ENCODE measurements around the gene QTRT2.

QTRT2 gene

GRCh38 chr3:114056130-114057010, at the start of gene QTRT2, which contains the start of gene CCDC191:
Gene QTRT2, plus strand, starts transcription at chr3:114056737. Its CDS starts 8,521 bp downstream, at chr3:114065258.
Gene CCDC191, minus strand, starts transcription at chr3:114056526. Its CDS starts 60 bp downstream, at chr3:114056466.
- peak; percentile 97 for DNase-seq (ENCODE audit: low read depth)

DNA sequence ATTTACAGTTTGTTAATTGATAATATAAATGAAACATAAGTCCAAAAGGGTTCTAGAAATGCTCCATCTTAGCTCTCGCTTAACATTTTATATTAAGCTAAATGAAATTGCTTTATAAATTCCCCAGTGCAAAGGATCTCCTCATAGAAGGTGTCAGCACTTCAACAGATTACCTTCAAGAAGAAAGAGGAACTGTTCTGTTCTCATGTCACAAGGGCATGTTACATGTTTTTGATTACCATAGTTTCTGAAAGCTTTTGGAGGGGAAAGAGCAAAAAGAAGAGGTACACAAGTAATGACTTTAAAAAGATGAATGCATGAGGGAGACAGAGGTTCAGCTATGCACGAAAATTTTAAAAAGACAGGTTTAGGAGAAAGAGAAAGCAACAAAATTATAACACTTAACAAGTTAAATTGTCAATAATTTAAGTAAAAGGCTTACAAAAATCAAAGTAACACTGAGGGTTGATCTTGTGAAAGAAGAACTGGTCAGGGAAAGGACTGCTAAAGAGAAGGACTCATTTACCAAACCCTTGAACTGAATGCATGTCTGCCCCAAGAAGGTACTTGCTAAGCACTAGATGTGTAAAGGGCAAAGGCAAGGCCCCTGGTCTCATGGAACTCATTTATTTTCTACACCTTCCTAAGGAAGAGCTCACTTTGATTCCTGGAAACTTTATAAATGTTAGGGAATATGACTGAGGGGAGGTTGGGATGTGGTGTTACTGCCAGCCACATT, 45.3 kb upstream of the QTRT2 start:
- DNase-seq (ENCODE audit: low read depth), result no peak

GRCh38 chr3:114014211-114014610, 42.3 kb upstream of the QTRT2 start:
- no peak for DNase-seq (ENCODE audit: low read depth)

- DNase-seq (ENCODE audit: low read depth), result no peak
These were observed 37.1 kb upstream of the QTRT2 start for GRCh38 chr3:114019486-114019885.

- DNase-seq (ENCODE audit: low read depth), result no peak
These were observed 35.6 kb upstream of the QTRT2 start for GRCh38 chr3:114020907-114021306.

DNA sequence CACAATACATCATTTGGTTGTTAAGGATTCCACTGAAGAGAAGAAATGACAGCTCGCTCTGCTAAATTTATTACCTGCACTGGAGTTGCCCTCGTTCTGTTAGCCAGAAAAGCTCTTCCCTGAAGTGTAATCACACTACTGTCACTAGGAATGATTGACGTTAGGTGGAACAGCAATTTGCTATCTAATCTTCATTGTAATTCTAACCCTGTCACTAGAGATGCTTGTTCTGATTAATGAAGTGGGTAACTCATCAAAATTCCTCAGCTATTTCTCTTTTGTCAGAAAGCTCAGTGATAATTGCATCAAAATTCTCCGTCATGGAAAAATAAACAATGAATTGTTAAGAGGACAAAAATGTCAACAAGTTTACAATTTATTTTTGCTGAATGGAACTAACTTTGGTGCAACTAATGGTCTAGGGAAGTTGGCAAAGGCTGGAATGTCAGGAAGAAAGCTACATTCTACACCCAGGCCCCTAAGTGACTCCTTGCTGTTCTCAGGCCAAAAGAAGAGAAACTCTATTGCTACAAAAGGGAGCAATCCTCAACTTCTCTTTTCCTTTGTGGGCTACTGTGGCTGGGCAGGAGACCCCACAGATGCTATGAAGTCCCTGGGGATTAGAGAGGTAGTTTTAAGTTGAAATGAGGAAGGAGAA, 34.3 kb upstream of the QTRT2 start:
- DNase-seq (ENCODE audit: low read depth), result no peak

GRCh38 chr3:114025451-114025850, 31.1 kb upstream of the QTRT2 start:
- no peak for DNase-seq (ENCODE audit: low read depth)

- DNase-seq (ENCODE audit: low read depth), result no peak
These were observed 30.2 kb upstream of the QTRT2 start for GRCh38 chr3:114026331-114026730.

DNA sequence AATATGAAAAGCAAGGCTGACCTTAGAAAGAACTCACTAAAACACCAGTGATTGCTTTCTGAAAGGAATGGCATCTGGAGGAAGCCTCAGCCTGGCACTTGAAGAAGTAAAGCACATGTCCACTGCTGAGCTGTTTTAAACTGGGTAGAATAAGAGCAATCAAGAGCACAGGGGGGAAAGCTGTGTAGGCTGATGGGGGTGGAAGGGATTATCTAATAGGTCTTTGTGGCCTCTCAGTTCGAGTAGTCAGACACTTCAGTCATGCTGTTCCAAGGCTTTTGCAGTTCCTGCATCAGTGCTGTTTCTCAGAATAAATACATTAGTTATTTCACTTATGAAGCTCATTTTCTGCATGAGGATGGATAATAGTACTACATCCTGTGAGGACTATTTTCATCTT, 22.8 kb upstream of the QTRT2 start:
- no peak for DNase-seq (ENCODE audit: low read depth)

DNA sequence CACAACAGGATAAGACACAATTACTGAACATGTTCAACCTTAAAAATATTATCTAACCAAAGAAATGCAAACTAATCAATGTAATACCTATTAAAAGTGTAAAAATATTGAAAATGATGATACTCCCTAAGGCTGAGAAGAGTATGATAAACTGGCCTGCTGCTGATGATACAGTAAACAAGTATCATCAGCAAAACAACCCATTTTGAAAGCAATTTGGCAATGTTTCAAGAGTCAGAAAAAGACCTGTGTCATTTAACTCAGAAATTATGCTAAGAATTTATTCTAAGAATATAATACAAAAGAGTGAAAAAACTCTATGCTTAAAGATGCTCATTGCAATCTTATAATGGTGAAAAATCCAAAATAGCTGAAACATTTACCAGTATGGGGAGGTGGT, 22.3 kb upstream of the QTRT2 start:
- DNase-seq (ENCODE audit: low read depth), result no peak

- DNase-seq (ENCODE audit: low read depth), result no peak
These were observed 21.6 kb upstream of the QTRT2 start for GRCh38 chr3:114034787-114035545.

DNA sequence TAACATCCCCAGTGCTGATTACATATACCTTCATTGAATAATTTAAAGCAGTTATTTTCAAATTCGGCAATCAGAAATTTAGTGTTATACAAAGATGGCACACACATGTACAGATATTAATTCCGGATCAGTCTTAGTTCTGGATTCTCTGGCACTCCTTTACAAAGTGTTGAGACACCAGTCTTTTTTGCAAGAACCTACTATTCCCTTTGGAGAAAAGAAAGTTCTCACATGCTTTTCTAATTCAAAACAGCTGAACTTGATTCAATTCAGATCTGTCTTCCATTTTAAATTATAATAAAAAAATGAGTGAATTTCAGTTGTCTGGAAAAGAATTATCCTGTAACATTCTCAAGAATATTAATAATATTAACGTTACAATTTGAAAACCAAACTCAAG, 20.6 kb upstream of the QTRT2 start:
- no peak for DNase-seq (ENCODE audit: low read depth)

GRCh38 chr3:114043205-114043604, 13.3 kb upstream of the QTRT2 start:
- no peak for DNase-seq (ENCODE audit: low read depth)

DNA sequence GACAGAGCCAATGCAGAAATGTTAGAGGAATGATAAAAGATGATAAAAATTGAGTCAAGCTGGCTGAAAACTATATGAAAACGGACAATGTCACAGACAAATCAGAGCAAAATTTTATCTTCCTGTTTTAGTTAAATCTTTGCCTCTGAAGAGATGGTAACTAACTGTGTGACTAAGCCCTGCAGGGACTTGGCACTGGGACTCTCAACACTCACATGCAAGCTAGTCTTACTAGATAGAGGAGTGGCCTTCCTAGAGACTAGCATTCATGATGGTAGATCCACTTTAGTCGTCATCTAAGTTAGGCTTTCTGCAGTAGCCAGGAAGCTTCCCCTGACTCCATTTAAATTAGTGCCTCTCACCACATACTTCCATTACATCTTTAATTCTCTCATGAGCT, 4.3 kb upstream of the QTRT2 start:
- no peak for DNase-seq (ENCODE audit: low read depth)

- no peak for DNase-seq (ENCODE audit: low read depth)
These were observed 442 bp downstream of the QTRT2 start for GRCh38 chr3:114057011-114057347.

DNA sequence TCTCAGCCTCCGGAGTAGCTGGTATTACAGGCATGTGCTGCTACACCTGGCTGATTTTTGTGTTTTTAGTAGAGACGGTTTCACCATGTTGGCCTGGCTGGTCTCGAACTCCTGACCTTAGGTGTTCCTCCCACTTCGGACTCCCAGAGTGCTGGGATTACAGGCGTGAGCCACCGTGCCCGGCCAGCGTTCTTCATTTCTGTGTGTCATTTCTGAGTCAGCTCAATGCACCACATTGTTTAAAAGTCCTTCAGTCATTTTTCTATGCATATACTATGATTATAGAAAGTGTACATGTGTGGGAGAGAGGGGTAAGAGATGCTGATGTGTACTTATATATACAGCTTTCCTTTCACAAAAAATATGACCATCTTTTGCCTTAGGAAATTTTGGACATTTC, 2.1 kb downstream of the QTRT2 start:
- no peak for DNase-seq (ENCODE audit: low read depth)

- no peak for DNase-seq (ENCODE audit: low read depth)
These were observed 4.5 kb downstream of the QTRT2 start for GRCh38 chr3:114060906-114061655.

GRCh38 chr3:114067804-114068203, 11.3 kb downstream of the QTRT2 start:
- no peak for DNase-seq (ENCODE audit: low read depth)

GRCh38 chr3:114068336-114068735, 11.8 kb downstream of the QTRT2 start:
- no peak for DNase-seq (ENCODE audit: low read depth)

DNA sequence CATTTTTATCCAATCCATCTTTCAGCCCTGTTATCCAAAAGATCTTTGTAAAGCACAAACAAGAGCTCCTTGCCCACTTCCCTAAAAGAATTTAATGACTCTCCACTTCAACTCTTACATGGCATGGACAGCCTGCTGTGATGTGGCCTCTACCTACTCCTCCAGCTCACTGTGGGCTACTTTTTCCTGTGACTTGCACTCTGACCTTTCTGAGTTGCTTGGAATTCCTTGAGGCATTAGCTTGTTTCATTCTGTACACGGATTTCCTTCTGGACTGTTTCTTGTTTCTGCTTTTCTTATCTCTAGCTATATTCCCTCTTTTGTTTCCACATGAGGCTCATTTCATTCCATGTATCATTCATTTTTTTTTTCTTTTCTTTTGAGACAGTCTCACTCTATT, 15.2 kb downstream of the QTRT2 start:
- no peak for DNase-seq (ENCODE audit: low read depth)

- no peak for DNase-seq (ENCODE audit: low read depth)
These were observed 20.2 kb downstream of the QTRT2 start for GRCh38 chr3:114076711-114077110.
